B cell (primary cell): ENCODE results near the gene NOL4L. TPM values are rescaled to one million over a fixed set of nuclear protein-coding genes. Genes with fewer than 3 reads are reported as not detected.

ENCODE experiments used
- ATAC-seq: fragments of 200-7000 bp; cut with Tn5 transposase; one replicate; pipeline ENCODE4 v1.10.0; 2021; ENCODE audit warnings: low read depth, mild to moderate bottlenecking, moderate number of reproducible peaks, moderate library complexity
- CTCF ChIA-PET: fragments of 350-600 bp; sonication (Branson Sonifier 250); formaldehyde crosslinking; loops from one replicate; lab custom pipeline; 2021; ENCODE audit warnings: antibody characterized with exemption, inconsistent platforms; lab: Charles Lee
- POLR2A ChIA-PET: fragments of 350-600 bp; sonication (Branson Sonifier 250); formaldehyde crosslinking; loops from one replicate; lab custom pipeline; 2021; ENCODE audit warnings: antibody characterized with exemption; lab: Charles Lee
- DNase-seq: peaks from one replicate; pipeline ENCODE4 v3.0.0; 2013
- H2AFZ ChIP-seq: 2 replicates; pipeline ENCODE4 v1.6.1; 2012; ENCODE audit warnings: mild to moderate bottlenecking, low read depth, low read length; ENCODE audit not compliant: insufficient read depth, poor library complexity, severe bottlenecking
- H3K27ac ChIP-seq, 2 donors: 1 replicate in 1 of 2; 2 replicates in 1 of 2; pipeline ENCODE4 v1.5.1; 2012 to 2013; ENCODE audit warnings: low read length in 2 of 2, mild to moderate bottlenecking in 2 of 2, moderate library complexity in 1 of 2
- H3K27me3 ChIP-seq, 4 experiments: fragments of 200-600 bp in 1 of 4; sonication (generic) in 1 of 4; replicated peaks in 1 of 4; 1 replicate in 2 of 4; 2 replicates in 2 of 4; pipeline versions ENCODE4 v1.6.1 to v1.7.0; 2013 to 2016; ENCODE audit warnings: low read length in 3 of 4, mild to moderate bottlenecking in 2 of 4, mixed read lengths in 1 of 4, moderate library complexity in 1 of 4; ENCODE audit not compliant: insufficient read depth in 4 of 4, control insufficient read depth in 3 of 4; ENCODE audit errors: control extremely low read depth in 1 of 4
- H3K36me3 ChIP-seq, 2 experiments: replicated peaks in 1 of 2; 1 replicate in 1 of 2; 2 replicates in 1 of 2; pipeline versions ENCODE4 v1.6.1 to v1.7.1; 2013; ENCODE audit warnings: low read length in 1 of 2; ENCODE audit not compliant: insufficient read depth in 2 of 2, control insufficient read depth in 1 of 2; ENCODE audit errors: control extremely low read depth in 1 of 2, extremely low read depth in 1 of 2
- H3K4me1 ChIP-seq, 2 donors: fragments of 200-600 bp in 1 of 2; sonication (generic) in 1 of 2; 1 replicate in 1 of 2; 2 replicates in 1 of 2; pipeline versions ENCODE4 v1.5.1 to v1.6.1; 2013 to 2017; ENCODE audit warnings: low read length in 2 of 2; ENCODE audit not compliant: control insufficient read depth in 2 of 2, insufficient read depth in 2 of 2
- H3K4me2 ChIP-seq: replicated peaks from 2 replicates; pipeline ENCODE3; 2012; ENCODE audit warnings: mild to moderate bottlenecking, low read depth, low read length; ENCODE audit not compliant: poor library complexity, severe bottlenecking
- H3K4me3 ChIP-seq, 5 experiments: fragments of 200-600 bp in 1 of 5; sonication (generic) in 1 of 5; 1 replicate in 3 of 5; 2 replicates in 2 of 5; pipeline versions ENCODE4 v1.5.1 to v1.7.0; 2011 to 2016; ENCODE audit warnings: low read length in 4 of 5, mild to moderate bottlenecking in 4 of 5, low read depth in 2 of 5, control low read depth in 1 of 5, moderate library complexity in 1 of 5; ENCODE audit not compliant: insufficient read depth in 1 of 5; ENCODE audit errors: control extremely low read depth in 1 of 5, extremely low read depth in 1 of 5
- H3K79me2 ChIP-seq: fragments of 200-600 bp; sonication (generic); one replicate; pipeline ENCODE4 v1.6.0; 2016; ENCODE audit warnings: low read length; ENCODE audit not compliant: control insufficient read depth, insufficient read depth
- H3K9ac ChIP-seq: fragments of 200-600 bp; sonication (generic); 2 replicates; pipeline ENCODE4 v1.6.1; 2017; ENCODE audit warnings: mild to moderate bottlenecking, low read length, moderate library complexity
- H3K9me3 ChIP-seq, 3 donors: one replicate each; pipeline versions ENCODE4 v1.6.1 to v1.7.1; 2013; ENCODE audit warnings: low read length in 2 of 3; ENCODE audit not compliant: control insufficient read depth in 2 of 3, insufficient read depth in 1 of 3; ENCODE audit errors: control extremely low read depth in 1 of 3
- H4K20me1 ChIP-seq: 2 replicates; pipeline ENCODE4 v1.6.0; 2012; ENCODE audit warnings: mild to moderate bottlenecking, low read length; ENCODE audit not compliant: insufficient read depth, control insufficient read depth, poor library complexity, severe bottlenecking
- H3K27ac Mint-ChIP-seq: one replicate; pipeline ENCODE4 v1.8.0; 2021; ENCODE audit warnings: mixed read lengths
- H3K27me3 Mint-ChIP-seq: one replicate; pipeline ENCODE4 v1.8.0; 2021; ENCODE audit warnings: mixed read lengths
- H3K4me1 Mint-ChIP-seq: one replicate; pipeline ENCODE4 v1.8.0; 2021; ENCODE audit warnings: mixed read lengths
- H3K4me3 Mint-ChIP-seq: one replicate; pipeline ENCODE4 v1.8.0; 2021; ENCODE audit warnings: mixed read lengths
- H3K9me3 Mint-ChIP-seq: one replicate; pipeline ENCODE4 v1.8.0; 2022; ENCODE audit warnings: mixed read lengths; ENCODE audit not compliant: insufficient read depth
- CTCF ChIP-seq: fragments of 200-600 bp; IDR thresholded peaks from one replicate; pipeline ENCODE4 v1.8.0; 2022; ENCODE audit warnings: antibody characterized with exemption, mild to moderate bottlenecking
- EZH2 ChIP-seq: IDR thresholded peaks from 2 replicates; pipeline ENCODE4 v1.6.1; 2012; ENCODE audit warnings: borderline replicate concordance, low read depth, mild to moderate bottlenecking, moderate library complexity, low read length; ENCODE audit not compliant: insufficient read depth, poor library complexity, severe bottlenecking
- WGBS: methylation state at CpG from one replicate; pipeline ENCODE4 v1.1.5; 2013; ENCODE audit warnings: missing lambda C conversion rate; ENCODE audit not compliant: insufficient coverage; 5-methylcytosine and 5-hydroxymethylcytosine counted together
- intact Hi-C: fragments of 100-400 bp; cut with micrococcal nuclease; formaldehyde crosslinking; loops from one replicate; pipeline ENCODE4 v1.10.0; 2022
- polyA plus RNA-seq: library from polyadenylated mRNA; depleted of rRNA; stranded (reverse); fragments of >200 nt; gene quantifications from 2 replicates; pipeline ENCODE4 v1.2.3, GENCODE V29; 2012
- total RNA-seq, 2 donors: library from RNA; stranded (reverse); fragments of 120-200 nt in 1 of 2; gene quantifications; 1 replicate in 1 of 2; 2 replicates in 1 of 2; pipeline versions ENCODE4 v1.2.3 to v1.2.4, GENCODE V29; 2013 to 2022

Gene NOL4L
- total and polyA plus RNA-seq, 2 donors (not counting 1 experiment from before 2014, with no cell fraction given), result 6.5 to 7.9 TPM

GRCh38 chr20:32573167-32573851 is 11.8 kb downstream of the NOL4L start:
- H3K9ac ChIP-seq, result no peak overlapping the region
- no peak for TF ChIP-seq CTCF
- TF ChIP-seq EZH2, result no peak
- 97% methylated on average over 5 of the region's 6 CpGs for WGBS
- DNase-seq (no peak), ATAC-seq (no peak)
- no peak overlapping the region for H2AFZ ChIP-seq
- no peak overlapping the region for H3K4me3 ChIP-seq
- peaks cover 0 to 9% (median 0%) of the 10 kb centered on the region in 4 experiments for H3K27me3 ChIP-seq
- H4K20me1 ChIP-seq, result no peaks in the 10 kb centered on the region
- peaks cover 3% of the 10 kb centered on the region for H3K79me2 ChIP-seq
- no peaks in the 10 kb centered on the region for H3K36me3 ChIP-seq
- no peak overlapping the region for H3K27ac Mint-ChIP-seq
- H3K27me3 Mint-ChIP-seq, result peaks cover 2% of the 10 kb centered on the region
- peaks cover 4% of the 10 kb centered on the region for H3K4me1 Mint-ChIP-seq
- ChIA-PET POLR2A (no interaction called here), CTCF (interaction anchor here (1.2 kb wide), 1 partner anchor 79 kb away, joined by 3 read pairs; no protein-coding TSS in a partner anchor)
- H3K9me3 ChIP-seq, result no peaks in the 10 kb centered on the region
- no peaks in the 10 kb centered on the region for H3K4me1 ChIP-seq
- intact Hi-C loops, result no loop called here
- H3K9me3 Mint-ChIP-seq, result no peaks in the 10 kb centered on the region
- no peak overlapping the region for H3K27ac ChIP-seq
- no peak overlapping the region for H3K4me3 Mint-ChIP-seq
- no peak overlapping the region for H3K4me2 ChIP-seq

- H3K9me3 ChIP-seq, result no peaks in the 10 kb centered on the region
- WGBS, result 98% methylated on average over 14 of the region's 15 CpGs
- Mint-ChIP-seq H3K27ac (no peak overlapping the region), H3K27me3 (no peaks in the 10 kb centered on the region), H3K4me1 (no peaks in the 10 kb centered on the region), H3K9me3 (no peaks in the 10 kb centered on the region), H3K4me3 (no peak overlapping the region)
- no peak overlapping the region for H3K4me3 ChIP-seq
- no peak overlapping the region for H3K4me2 ChIP-seq
- DNase-seq (no peak), ATAC-seq (no peak)
- TF ChIP-seq EZH2 (no peak), CTCF (no peak)
- no peak overlapping the region for H3K9ac ChIP-seq
- ChIA-PET POLR2A (no interaction called here), CTCF (interaction anchor here (1.2 kb wide), 1 partner anchor 80 kb away, joined by 3 read pairs; no protein-coding TSS in a partner anchor)
- intact Hi-C loops, result no loop called here
- H3K4me1 ChIP-seq, result no peaks in the 10 kb centered on the region
- no peaks in the 10 kb centered on the region for H3K36me3 ChIP-seq
- H3K27me3 ChIP-seq, result peaks cover 0 to 9% (median 0%) of the 10 kb centered on the region in 4 experiments
- no peak overlapping the region for H3K27ac ChIP-seq
- peaks cover 11% of the 10 kb centered on the region for H3K79me2 ChIP-seq
- no peak overlapping the region for H2AFZ ChIP-seq
- H4K20me1 ChIP-seq, result no peaks in the 10 kb centered on the region
Measured at GRCh38 chr20:32572271-32572968, 12.7 kb downstream of the NOL4L start.
